GM18498 (cell line): ENCODE measurements around the gene FAHD1.
"Not testable (repeated sequence)": the region's sequence is repeated elsewhere in the genome, so short reads cannot be mapped to it uniquely, and the experiment has no call there.

Experiments
- ATAC-seq: cut with Tn5 transposase; IDR thresholded peaks from one replicate; pipeline ENCODE4 v1.9.1; 2021; ENCODE audit warnings: mild to moderate bottlenecking, moderate library complexity; ENCODE audit not compliant: unreplicated experiment

FAHD1 gene

GRCh38 chr16:1834096-1834495 lies 7.1 kb downstream of the FAHD1 start:
- no peak for ATAC-seq

GRCh38 chr16:1839554-1839953 lies 12.5 kb downstream of the FAHD1 start:
- no peak for ATAC-seq

GRCh38 chr16:1845985-1846384 lies 19.0 kb downstream of the FAHD1 start:
- ATAC-seq, result no peak

- no peak for ATAC-seq
Observed at GRCh38 chr16:1846416-1846815, 19.4 kb downstream of the FAHD1 start.

GRCh38 chr16:1850981-1851380 lies 24.0 kb downstream of the FAHD1 start:
- ATAC-seq, result no peak

- no peak for ATAC-seq
Observed at GRCh38 chr16:1851793-1852192, 24.8 kb downstream of the FAHD1 start.

GRCh38 chr16:1857433-1858097 lies 30.6 kb downstream of the FAHD1 start:
- ATAC-seq, result no peak

GRCh38 chr16:1858189-1858865 lies 31.3 kb downstream of the FAHD1 start:
- no peak for ATAC-seq

- ATAC-seq, result no peak
Observed at GRCh38 chr16:1859650-1860049, 32.6 kb downstream of the FAHD1 start.

- no peak for ATAC-seq
Observed at GRCh38 chr16:1861730-1862129, 34.7 kb downstream of the FAHD1 start.

- no peak for ATAC-seq
Observed at GRCh38 chr16:1862394-1862793, 35.4 kb downstream of the FAHD1 start.

GRCh38 chr16:1863681-1864460 lies 36.9 kb downstream of the FAHD1 start:
- no peak for ATAC-seq

GRCh38 chr16:1865902-1866690 lies 39.1 kb downstream of the FAHD1 start:
- ATAC-seq, result no peak

- ATAC-seq, result no peak
Observed at GRCh38 chr16:1870365-1871082, 43.5 kb downstream of the FAHD1 start.

GRCh38 chr16:1871974-1872635 lies 45.1 kb downstream of the FAHD1 start, which contains the start of gene MEIOB:
Gene MEIOB (minus strand): TSS chr16:1872164. CDS start chr16:1868175, 3,989 bp downstream.
- no peak for ATAC-seq

GRCh38 chr16:1874854-1875253 lies 47.8 kb downstream of the FAHD1 start:
- ATAC-seq, result no peak

GRCh38 chr16:1876066-1876465 lies 49.1 kb downstream of the FAHD1 start:
- not testable (repeated sequence) for ATAC-seq

GRCh38 chr16:1876468-1876867 lies 49.5 kb downstream of the FAHD1 start:
- ATAC-seq, result no peak

GRCh38 chr16:1877089-1877488 lies 50.1 kb downstream of the FAHD1 start:
- no peak for ATAC-seq

- no peak for ATAC-seq
Observed at GRCh38 chr16:1877804-1878203, 50.8 kb downstream of the FAHD1 start.
